CD14-positive monocyte (primary cell): ENCODE measurements around the gene FBXL12. TPM values are rescaled to one million over a fixed set of nuclear protein-coding genes. Genes with fewer than 3 reads are reported as not detected.

Experiments
- DNase-seq, 3 donors: peaks; one replicate each; pipeline ENCODE4 v3.0.0-alpha.2; 2011 to 2022
- H2AFZ ChIP-seq: 2 replicates; pipeline ENCODE4 v1.6.0; 2012; ENCODE audit warnings: mild to moderate bottlenecking, low read depth, low read length, inconsistent platforms; ENCODE audit not compliant: insufficient read depth, poor library complexity, severe bottlenecking
- H3K27ac ChIP-seq, 2 donors: 1 replicate in 1 of 2; 2 replicates in 1 of 2; pipeline ENCODE4 v1.5.1; 2012 to 2013; ENCODE audit warnings: low read length in 2 of 2, control low read depth in 1 of 2, inconsistent platforms in 1 of 2, low read depth in 1 of 2, mild to moderate bottlenecking in 1 of 2
- H3K27me3 ChIP-seq, 2 donors: one replicate each; pipeline versions ENCODE4 v1.6.0 to v1.6.1; 2011 to 2013; ENCODE audit warnings: low read length in 2 of 2; ENCODE audit not compliant: control insufficient read depth in 2 of 2, insufficient read depth in 2 of 2
- H3K36me3 ChIP-seq, 2 donors: replicated peaks in 1 of 2; 1 replicate in 1 of 2; 2 replicates in 1 of 2; pipeline versions ENCODE4 v1.5.1 to v1.6.1; 2012 to 2013; ENCODE audit warnings: low read length in 2 of 2, control low read depth in 1 of 2, inconsistent platforms in 1 of 2, mild to moderate bottlenecking in 1 of 2; ENCODE audit not compliant: insufficient read depth in 2 of 2, control insufficient read depth in 1 of 2
- H3K4me1 ChIP-seq, 2 donors: 1 replicate in 1 of 2; 2 replicates in 1 of 2; pipeline versions ENCODE4 v1.5.1 to v1.6.1; 2012 to 2013; ENCODE audit warnings: low read length in 2 of 2, control low read depth in 1 of 2, inconsistent platforms in 1 of 2, mild to moderate bottlenecking in 1 of 2, moderate library complexity in 1 of 2; ENCODE audit not compliant: insufficient read depth in 2 of 2, control insufficient read depth in 1 of 2
- H3K4me2 ChIP-seq: replicated peaks from 2 replicates; pipeline ENCODE3; 2012; ENCODE audit warnings: low read length, moderate library complexity, mild to moderate bottlenecking; ENCODE audit not compliant: poor library complexity, severe bottlenecking; ENCODE audit errors: extremely low read depth
- H3K4me3 ChIP-seq, 3 experiments: fragments of 200-600 bp in 1 of 3; sonication (generic) in 1 of 3; replicated peaks in 1 of 3; 1 replicate in 2 of 3; 2 replicates in 1 of 3; pipeline ENCODE4 v1.5.1; 2011 to 2013; ENCODE audit warnings: low read length in 3 of 3, mild to moderate bottlenecking in 3 of 3, control low read depth in 2 of 3, low read depth in 2 of 3, inconsistent platforms in 1 of 3, moderate library complexity in 1 of 3
- H3K79me2 ChIP-seq: 2 replicates; pipeline ENCODE4 v1.6.0; 2012; ENCODE audit warnings: mild to moderate bottlenecking, control low read depth, inconsistent platforms, low read length, moderate library complexity; ENCODE audit not compliant: insufficient read depth
- H3K9ac ChIP-seq: 2 replicates; pipeline ENCODE4 v1.6.0; 2017; ENCODE audit warnings: low read length, mild to moderate bottlenecking; ENCODE audit not compliant: insufficient read depth, poor library complexity, severe bottlenecking
- H3K9me3 ChIP-seq, 2 donors: replicated peaks in 1 of 2; 1 replicate in 1 of 2; 2 replicates in 1 of 2; pipeline versions ENCODE4 v1.5.1 to v1.6.1; 2012 to 2013; ENCODE audit warnings: low read length in 2 of 2, control low read depth in 1 of 2; ENCODE audit not compliant: control insufficient read depth in 1 of 2, insufficient read depth in 1 of 2
- H4K20me1 ChIP-seq: 2 replicates; pipeline ENCODE4 v1.6.0; 2012; ENCODE audit warnings: mild to moderate bottlenecking, low read length, control low read depth, moderate library complexity; ENCODE audit not compliant: insufficient read depth
- H3K27ac Mint-ChIP-seq, 7 donors: one replicate each; pipeline ENCODE4 v1.8.0; 2020; ENCODE audit warnings: mild to moderate bottlenecking in 7 of 7, mixed read lengths in 7 of 7, moderate library complexity in 6 of 7, inconsistent platforms in 2 of 7
- H3K27me3 Mint-ChIP-seq, 3 donors: one replicate each; pipeline ENCODE4 v1.8.0; 2021 to 2022; ENCODE audit warnings: low read depth in 3 of 3, mild to moderate bottlenecking in 3 of 3, mixed read lengths in 3 of 3, moderate library complexity in 3 of 3, inconsistent platforms in 1 of 3
- H3K36me3 Mint-ChIP-seq, 2 donors: one replicate each; pipeline ENCODE4 v1.8.0; 2020; ENCODE audit warnings: mixed read lengths in 2 of 2, inconsistent platforms in 1 of 2, mild to moderate bottlenecking in 1 of 2
- H3K4me1 Mint-ChIP-seq: one replicate; pipeline ENCODE4 v1.8.0; 2020; ENCODE audit warnings: mild to moderate bottlenecking, mixed read lengths
- H3K4me3 Mint-ChIP-seq, 2 donors: one replicate each; pipeline ENCODE4 v1.8.0; 2020; ENCODE audit warnings: mild to moderate bottlenecking in 2 of 2, mixed read lengths in 2 of 2, moderate library complexity in 1 of 2
- H3K9me3 Mint-ChIP-seq, 7 donors: one replicate each; pipeline ENCODE4 v1.8.0; 2020 to 2022; ENCODE audit warnings: mixed read lengths in 7 of 7, mild to moderate bottlenecking in 6 of 7, moderate library complexity in 6 of 7, inconsistent platforms in 2 of 7
- WGBS: methylation state at CpG from one replicate; pipeline ENCODE4 v1.1.5; 2013; ENCODE audit warnings: missing lambda C conversion rate; ENCODE audit not compliant: insufficient coverage; 5-methylcytosine and 5-hydroxymethylcytosine counted together
- intact Hi-C, 2 donors: fragments of 100-400 bp; cut with micrococcal nuclease; formaldehyde crosslinking; loops; one replicate each; pipeline versions ENCODE4 v1.15.0 to v1.15.1; 2023
- polyA plus RNA-seq, 3 donors: library from polyadenylated mRNA; depleted of rRNA in 1 of 3; unstranded in 2 of 3; stranded (reverse) in 1 of 3; fragments of 300-500 nt in 2 of 3; fragments of >200 nt in 1 of 3; fragmentation: Illumina TruSeq in 2 of 3; gene quantifications; 1 replicate in 2 of 3; 2 replicates in 1 of 3; pipeline ENCODE4 v1.2.3, GENCODE V29; 2012 to 2021
- TF ChIP-seq, protein P1 (sequence below): fragments of 200-600 bp; IDR thresholded peaks from one replicate; pipeline ENCODE4 v1.8.0; 2022; ENCODE audit warnings: antibody characterized with exemption, mild to moderate bottlenecking

Gene FBXL12
- polyA plus RNA-seq, 3 donors: 6.6 to 49.8 (median 8.1) TPM

DNA sequence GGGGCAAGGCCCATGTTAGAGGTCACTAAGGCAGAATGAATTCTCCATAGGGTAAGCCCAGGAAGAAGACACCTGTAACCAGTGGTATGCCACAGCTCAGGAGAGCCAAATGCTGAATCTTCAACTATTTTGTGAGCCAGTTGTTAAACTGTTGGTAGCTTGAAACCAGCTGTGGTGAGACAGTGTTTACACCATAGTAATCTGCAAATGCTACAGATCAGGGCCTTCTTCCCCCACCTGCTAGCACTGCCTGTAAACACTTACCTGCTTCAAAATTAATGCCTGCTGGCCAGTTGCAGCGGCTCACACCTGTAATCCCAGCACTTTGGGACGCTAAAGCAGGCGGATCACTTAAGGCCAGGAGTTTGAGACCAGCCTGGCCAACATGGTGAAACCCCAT is 12.1 kb downstream of the FBXL12 start:
- H3K27ac ChIP-seq: no peak overlapping the region
- no peaks in the 10 kb centered on the region for H3K4me1 ChIP-seq
- no peak overlapping the region for H2AFZ ChIP-seq
- H3K9ac ChIP-seq: no peak overlapping the region
- Mint-ChIP-seq H3K27ac (no peak overlapping the region), H3K9me3 (peaks cover 0 to 2% (median 0%) of the 10 kb centered on the region in 7 donors), H3K4me3 (no peak overlapping the region), H3K27me3 (peaks cover 0 to 2% (median 0%) of the 10 kb centered on the region in 3 donors), H3K36me3 (peaks cover 35 to 63% of the 10 kb centered on the region in 2 donors), H3K4me1 (no peaks in the 10 kb centered on the region)
- no peaks in the 10 kb centered on the region for H3K27me3 ChIP-seq
- H3K79me2 ChIP-seq: peaks cover 5% of the 10 kb centered on the region
- H3K9me3 ChIP-seq: no peaks in the 10 kb centered on the region
- TF ChIP-seq, protein P1, sequence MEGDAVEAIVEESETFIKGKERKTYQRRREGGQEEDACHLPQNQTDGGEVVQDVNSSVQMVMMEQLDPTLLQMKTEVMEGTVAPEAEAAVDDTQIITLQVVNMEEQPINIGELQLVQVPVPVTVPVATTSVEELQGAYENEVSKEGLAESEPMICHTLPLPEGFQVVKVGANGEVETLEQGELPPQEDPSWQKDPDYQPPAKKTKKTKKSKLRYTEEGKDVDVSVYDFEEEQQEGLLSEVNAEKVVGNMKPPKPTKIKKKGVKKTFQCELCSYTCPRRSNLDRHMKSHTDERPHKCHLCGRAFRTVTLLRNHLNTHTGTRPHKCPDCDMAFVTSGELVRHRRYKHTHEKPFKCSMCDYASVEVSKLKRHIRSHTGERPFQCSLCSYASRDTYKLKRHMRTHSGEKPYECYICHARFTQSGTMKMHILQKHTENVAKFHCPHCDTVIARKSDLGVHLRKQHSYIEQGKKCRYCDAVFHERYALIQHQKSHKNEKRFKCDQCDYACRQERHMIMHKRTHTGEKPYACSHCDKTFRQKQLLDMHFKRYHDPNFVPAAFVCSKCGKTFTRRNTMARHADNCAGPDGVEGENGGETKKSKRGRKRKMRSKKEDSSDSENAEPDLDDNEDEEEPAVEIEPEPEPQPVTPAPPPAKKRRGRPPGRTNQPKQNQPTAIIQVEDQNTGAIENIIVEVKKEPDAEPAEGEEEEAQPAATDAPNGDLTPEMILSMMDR: no peak
- DNase-seq: no peak
- intact Hi-C loops: no loop called here
- peaks cover 40 to 62% of the 10 kb centered on the region in 2 donors for H3K36me3 ChIP-seq
- no CpG with 5 or more reads among the region's 3 CpGs for WGBS
- H3K4me3 ChIP-seq: no peak overlapping the region
- H3K4me2 ChIP-seq: no peak overlapping the region
- no peaks in the 10 kb centered on the region for H4K20me1 ChIP-seq

DNA sequence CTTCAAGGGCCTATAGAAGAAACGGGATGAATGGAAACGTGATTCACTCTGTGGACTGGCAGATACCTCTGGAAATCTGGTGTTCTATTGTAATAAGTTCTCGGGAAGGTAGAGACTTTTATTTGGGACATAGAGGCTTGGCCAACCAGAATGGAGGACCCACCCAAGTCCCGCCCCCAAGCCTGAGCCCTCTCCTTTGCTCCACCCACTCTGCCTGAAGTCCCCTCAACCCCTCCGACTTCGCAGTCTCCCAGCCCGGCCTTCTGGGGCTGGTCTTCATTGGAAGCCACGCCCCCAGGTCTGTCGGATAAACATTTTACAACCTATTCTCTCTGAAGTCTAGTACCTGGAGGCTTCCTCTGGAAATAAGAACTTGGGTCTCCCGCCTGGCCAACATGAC is 16.9 kb downstream of the FBXL12 start:
- H3K4me3 ChIP-seq: no peak overlapping the region
- no peak overlapping the region for H3K27ac Mint-ChIP-seq
- no peaks in the 10 kb centered on the region for H4K20me1 ChIP-seq
- 91% methylated on average over 6 of the region's 10 CpGs for WGBS
- H3K4me2 ChIP-seq: no peak overlapping the region
- peaks cover 0 to 2% (median 0%) of the 10 kb centered on the region in 7 donors for H3K9me3 Mint-ChIP-seq
- peaks cover 12 to 17% of the 10 kb centered on the region in 2 donors for H3K4me1 ChIP-seq
- no peak overlapping the region for H3K4me3 Mint-ChIP-seq
- H3K4me1 Mint-ChIP-seq: peaks cover 20% of the 10 kb centered on the region
- TF ChIP-seq, protein P1: no peak
- no peaks in the 10 kb centered on the region for H3K9me3 ChIP-seq
- H3K79me2 ChIP-seq: no peaks in the 10 kb centered on the region
- no peak overlapping the region for H3K27ac ChIP-seq
- no peaks in the 10 kb centered on the region for H3K27me3 Mint-ChIP-seq
- no peak overlapping the region for H2AFZ ChIP-seq
- no peaks in the 10 kb centered on the region for H3K27me3 ChIP-seq
- DNase-seq: no peak
- H3K36me3 Mint-ChIP-seq: peaks cover 4 to 18% of the 10 kb centered on the region in 2 donors
- H3K36me3 ChIP-seq: peaks cover 3 to 17% of the 10 kb centered on the region in 2 donors
- H3K9ac ChIP-seq: no peak overlapping the region
- intact Hi-C loops: no loop called here
